Activated CD8-positive, alpha-beta memory T cell treated with anti-CD3 and anti-CD28 coated beads, Interleukin-2, amount 50 U/mL, for 24 hours (primary cell): ENCODE results near the gene FAM72D.
"Not testable (repeated sequence)": the region's sequence is repeated elsewhere in the genome, so short reads cannot be mapped to it uniquely, and the experiment has no call there.

Source experiments
- DNase-seq: peaks from one replicate; pipeline ENCODE4 v3.0.0-alpha.2; 2020; ENCODE audit errors: extremely low read depth

The FAM72D gene

GRCh38 chr1:145146308-145146707, 50.5 kb downstream of the FAM72D start:
- DNase-seq = not testable (repeated sequence)

GRCh38 chr1:145147172-145147571, 51.4 kb downstream of the FAM72D start:
- DNase-seq = not testable (repeated sequence)

- DNase-seq = not testable (repeated sequence)
Measured at GRCh38 chr1:145155421-145155820, 59.6 kb downstream of the FAM72D start.

GRCh38 chr1:145155873-145156272, 60.1 kb downstream of the FAM72D start:
- not testable (repeated sequence) for DNase-seq

DNA sequence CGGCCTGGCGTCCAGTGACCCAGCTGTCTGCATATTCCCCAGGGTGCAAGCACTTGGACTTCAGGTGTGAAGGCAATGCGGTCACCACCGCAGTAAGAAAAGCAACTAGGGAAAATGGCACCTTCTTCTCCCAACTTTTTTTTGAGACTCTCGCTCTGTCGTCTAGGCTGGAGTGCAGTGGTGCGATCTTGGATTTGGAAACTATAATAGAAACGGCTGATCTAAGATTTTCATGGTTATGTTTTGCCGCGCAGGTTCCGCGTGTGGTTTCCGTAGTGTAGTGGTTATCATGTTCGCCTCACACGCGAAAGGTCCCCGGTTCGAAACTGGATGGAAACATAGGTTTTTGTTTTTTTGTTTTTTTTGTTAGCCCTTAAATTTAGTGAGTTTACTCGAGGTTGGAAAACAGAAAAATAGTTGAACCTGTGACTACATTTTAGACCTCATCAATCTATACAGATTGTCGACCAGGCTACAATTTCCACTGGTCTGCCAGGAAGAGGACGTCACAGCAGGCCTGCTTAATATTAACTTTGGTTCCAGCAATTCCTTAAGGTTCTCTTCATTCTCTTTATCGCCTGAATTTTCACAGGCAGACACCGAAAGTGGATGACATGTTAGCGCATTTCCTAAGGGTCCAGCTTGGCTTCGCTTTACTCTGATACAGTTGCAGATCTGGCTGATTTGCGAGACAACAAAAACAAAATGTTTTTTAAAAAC, 61.3 kb downstream of the FAM72D start:
- not testable (repeated sequence) for DNase-seq

DNA sequence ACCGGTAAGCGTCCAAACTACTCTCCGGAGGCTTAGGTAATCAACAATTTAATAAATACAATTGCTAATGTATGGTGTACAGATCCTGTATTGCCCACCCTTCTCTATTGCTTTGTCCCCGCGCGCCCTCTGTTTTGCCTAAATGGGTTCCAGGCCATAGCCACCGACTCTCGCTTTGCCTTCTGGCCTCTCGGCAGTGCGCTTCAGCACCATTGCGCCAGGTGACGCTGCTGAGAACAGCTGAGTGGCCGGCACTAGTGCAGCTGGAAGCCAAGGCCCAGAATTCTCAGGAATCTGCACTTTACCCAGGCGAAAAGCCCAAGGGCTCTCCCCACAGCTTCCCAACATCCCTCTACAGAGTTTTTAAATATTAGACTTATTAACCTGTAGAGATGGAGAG, 61.9 kb downstream of the FAM72D start:
- not testable (repeated sequence) for DNase-seq

GRCh38 chr1:145161046-145161752, 65.4 kb downstream of the FAM72D start:
- DNase-seq = not testable (repeated sequence)
